ENCODE results near the gene CD52.

The CD52 gene

GRCh38 chr1:26317612-26318337 lies at the start of gene CD52:
Gene CD52 (plus strand): TSS chr1:26317958. CDS start chr1:26318018, 60 bp downstream.
- TF ChIP-seq, protein P1, sequence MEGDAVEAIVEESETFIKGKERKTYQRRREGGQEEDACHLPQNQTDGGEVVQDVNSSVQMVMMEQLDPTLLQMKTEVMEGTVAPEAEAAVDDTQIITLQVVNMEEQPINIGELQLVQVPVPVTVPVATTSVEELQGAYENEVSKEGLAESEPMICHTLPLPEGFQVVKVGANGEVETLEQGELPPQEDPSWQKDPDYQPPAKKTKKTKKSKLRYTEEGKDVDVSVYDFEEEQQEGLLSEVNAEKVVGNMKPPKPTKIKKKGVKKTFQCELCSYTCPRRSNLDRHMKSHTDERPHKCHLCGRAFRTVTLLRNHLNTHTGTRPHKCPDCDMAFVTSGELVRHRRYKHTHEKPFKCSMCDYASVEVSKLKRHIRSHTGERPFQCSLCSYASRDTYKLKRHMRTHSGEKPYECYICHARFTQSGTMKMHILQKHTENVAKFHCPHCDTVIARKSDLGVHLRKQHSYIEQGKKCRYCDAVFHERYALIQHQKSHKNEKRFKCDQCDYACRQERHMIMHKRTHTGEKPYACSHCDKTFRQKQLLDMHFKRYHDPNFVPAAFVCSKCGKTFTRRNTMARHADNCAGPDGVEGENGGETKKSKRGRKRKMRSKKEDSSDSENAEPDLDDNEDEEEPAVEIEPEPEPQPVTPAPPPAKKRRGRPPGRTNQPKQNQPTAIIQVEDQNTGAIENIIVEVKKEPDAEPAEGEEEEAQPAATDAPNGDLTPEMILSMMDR (IDR thresholded peaks at IDR 0.05; ENCODE audit: borderline replicate concordance, control extremely low read depth, extremely low read depth, insufficient read depth, missing control alignments), result no peak
- peak; percentile 82 for DNase-seq (ENCODE audit: low spot score)
- in situ Hi-C loops (cut with MboI; ENCODE audit: low sequenced_read_pairs, unreplicated experiment), result no loop called here

- TF ChIP-seq, protein P1 (IDR thresholded peaks at IDR 0.05; ENCODE audit: borderline replicate concordance, control extremely low read depth, extremely low read depth, insufficient read depth, missing control alignments), result no peak
- in situ Hi-C loops (cut with MboI; ENCODE audit: low sequenced_read_pairs, unreplicated experiment), result no loop called here
- no peak for DNase-seq (ENCODE audit: low spot score)
Observed at GRCh38 chr1:26268290-26269197, 49.2 kb upstream of the CD52 start.

GRCh38 chr1:26269198-26269550 lies 48.6 kb upstream of the CD52 start:
- DNase-seq (ENCODE audit: low spot score), result no peak
- in situ Hi-C loops (cut with MboI; ENCODE audit: low sequenced_read_pairs, unreplicated experiment), result no loop called here
- TF ChIP-seq, protein P1 (IDR thresholded peaks at IDR 0.05; ENCODE audit: borderline replicate concordance, control extremely low read depth, extremely low read depth, insufficient read depth, missing control alignments), result no peak

DNA sequence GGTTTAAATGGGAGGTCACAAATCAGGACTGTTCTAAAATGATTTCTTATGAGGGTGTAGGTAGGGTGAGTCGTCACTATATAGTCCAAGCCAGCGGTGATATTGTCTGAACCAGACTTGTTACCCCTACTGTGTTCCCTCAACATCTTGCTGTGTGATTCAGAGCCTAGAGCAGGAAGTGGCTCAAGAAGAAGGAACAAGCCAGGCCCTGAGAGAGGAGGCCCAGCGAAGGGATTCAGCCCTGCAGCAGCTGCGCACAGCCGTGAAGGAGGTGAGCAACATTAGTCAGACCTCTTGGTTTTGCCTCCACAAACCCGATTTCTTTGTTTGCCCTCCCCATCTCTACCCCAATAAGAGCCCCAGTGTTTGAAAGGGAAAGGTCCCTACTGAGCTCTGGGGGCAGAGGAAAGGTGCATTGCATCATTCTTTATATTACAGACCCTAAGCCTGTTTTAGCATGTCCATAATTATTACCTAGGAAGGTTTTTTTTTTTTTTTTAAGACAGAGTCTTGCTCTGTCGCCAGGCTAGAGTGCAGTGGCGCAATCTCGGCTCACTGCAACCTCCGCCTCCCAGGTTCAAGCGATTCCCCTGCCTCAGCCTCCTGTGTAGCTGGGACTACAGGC lies 42.8 kb upstream of the CD52 start:
- TF ChIP-seq, protein P1 (IDR thresholded peaks at IDR 0.05; ENCODE audit: borderline replicate concordance, control extremely low read depth, extremely low read depth, insufficient read depth, missing control alignments), result no peak
- in situ Hi-C loops (cut with MboI; ENCODE audit: low sequenced_read_pairs, unreplicated experiment), result no loop called here
- no peak for DNase-seq (ENCODE audit: low spot score)

- TF ChIP-seq, protein P1 (IDR thresholded peaks at IDR 0.05; ENCODE audit: borderline replicate concordance, control extremely low read depth, extremely low read depth, insufficient read depth, missing control alignments), result peak; percentile 74
- in situ Hi-C loops (cut with MboI; ENCODE audit: low sequenced_read_pairs, unreplicated experiment), result no loop called here
- DNase-seq (ENCODE audit: low spot score), result peak; percentile 81
Observed at GRCh38 chr1:26275580-26276431, 42.0 kb upstream of the CD52 start.
